GM12892 (cell line): ENCODE results near the gene YAE1.

Source experiments
- POLR2A ChIP-seq: IDR thresholded peaks from 2 replicates; pipeline ENCODE4 v1.6.1; 2011; ENCODE audit warnings: low read depth, low read length, control low read depth
- POLR2AphosphoS5 ChIP-seq: IDR thresholded peaks from 2 replicates; pipeline ENCODE4 v1.6.1; 2011; ENCODE audit warnings: low read depth, low read length, control low read depth
- TAF1 ChIP-seq: IDR thresholded peaks from 2 replicates; pipeline ENCODE4 v1.6.1; 2011; ENCODE audit warnings: low read depth, mild to moderate bottlenecking, control low read depth, low read length, borderline replicate concordance

GRCh38 chr7:39553436-39553835 is 12.8 kb upstream of the YAE1 start:
- TF ChIP-seq TAF1: no peak
- TF ChIP-seq POLR2A: no peak
- TF ChIP-seq POLR2AphosphoS5: no peak
